Measurements from ENCODE around the gene GPR17. TPM values are rescaled to one million over a fixed set of nuclear protein-coding genes. Genes with fewer than 3 reads are reported as not detected.
A peak's percentile ranks its signal among the peaks of the same experiment; 100 is the strongest.

The GPR17 gene
- total RNA-seq, 2 donors from 2014 or later: 0.16 to 0.20 TPM

DNA sequence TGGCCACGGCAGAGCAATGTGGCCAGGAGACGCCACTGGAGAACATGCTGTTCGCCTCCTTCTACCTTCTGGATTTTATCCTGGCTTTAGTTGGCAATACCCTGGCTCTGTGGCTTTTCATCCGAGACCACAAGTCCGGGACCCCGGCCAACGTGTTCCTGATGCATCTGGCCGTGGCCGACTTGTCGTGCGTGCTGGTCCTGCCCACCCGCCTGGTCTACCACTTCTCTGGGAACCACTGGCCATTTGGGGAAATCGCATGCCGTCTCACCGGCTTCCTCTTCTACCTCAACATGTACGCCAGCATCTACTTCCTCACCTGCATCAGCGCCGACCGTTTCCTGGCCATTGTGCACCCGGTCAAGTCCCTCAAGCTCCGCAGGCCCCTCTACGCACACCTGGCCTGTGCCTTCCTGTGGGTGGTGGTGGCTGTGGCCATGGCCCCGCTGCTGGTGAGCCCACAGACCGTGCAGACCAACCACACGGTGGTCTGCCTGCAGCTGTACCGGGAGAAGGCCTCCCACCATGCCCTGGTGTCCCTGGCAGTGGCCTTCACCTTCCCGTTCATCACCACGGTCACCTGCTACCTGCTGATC, 4.9 kb downstream of the GPR17 start:
- Histone ChIP-seq H3K9me3 (no peaks in the 10 kb centered on the region), H3K27me3 (no peaks in the 10 kb centered on the region), H3K4me3 (no peak overlapping the region), H3K36me3 (no peaks in the 10 kb centered on the region), H3K27ac (no peak overlapping the region), H3K4me1 (no peaks in the 10 kb centered on the region), H3K9ac (ENCODE audit: low read depth in 2 of 2, low read length in 2 of 2) (no peak overlapping the region)
- no peak for DNase-seq
- TF ChIP-seq, protein P1, sequence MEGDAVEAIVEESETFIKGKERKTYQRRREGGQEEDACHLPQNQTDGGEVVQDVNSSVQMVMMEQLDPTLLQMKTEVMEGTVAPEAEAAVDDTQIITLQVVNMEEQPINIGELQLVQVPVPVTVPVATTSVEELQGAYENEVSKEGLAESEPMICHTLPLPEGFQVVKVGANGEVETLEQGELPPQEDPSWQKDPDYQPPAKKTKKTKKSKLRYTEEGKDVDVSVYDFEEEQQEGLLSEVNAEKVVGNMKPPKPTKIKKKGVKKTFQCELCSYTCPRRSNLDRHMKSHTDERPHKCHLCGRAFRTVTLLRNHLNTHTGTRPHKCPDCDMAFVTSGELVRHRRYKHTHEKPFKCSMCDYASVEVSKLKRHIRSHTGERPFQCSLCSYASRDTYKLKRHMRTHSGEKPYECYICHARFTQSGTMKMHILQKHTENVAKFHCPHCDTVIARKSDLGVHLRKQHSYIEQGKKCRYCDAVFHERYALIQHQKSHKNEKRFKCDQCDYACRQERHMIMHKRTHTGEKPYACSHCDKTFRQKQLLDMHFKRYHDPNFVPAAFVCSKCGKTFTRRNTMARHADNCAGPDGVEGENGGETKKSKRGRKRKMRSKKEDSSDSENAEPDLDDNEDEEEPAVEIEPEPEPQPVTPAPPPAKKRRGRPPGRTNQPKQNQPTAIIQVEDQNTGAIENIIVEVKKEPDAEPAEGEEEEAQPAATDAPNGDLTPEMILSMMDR (IDR thresholded peaks at IDR 0.05): no peak
- intact Hi-C loops (cut with DNase I): no loop called here

- Histone ChIP-seq H3K4me1 (no peaks in the 10 kb centered on the region), H3K36me3 (no peaks in the 10 kb centered on the region), H3K9me3 (no peaks in the 10 kb centered on the region), H3K27me3 (no peaks in the 10 kb centered on the region), H3K9ac (ENCODE audit: low read depth in 2 of 2, low read length in 2 of 2) (peak overlapping the region in 1 of 2 donors; percentile 24), H3K4me3 (no peak overlapping the region), H3K27ac (no peak overlapping the region)
- intact Hi-C loops (cut with DNase I): no loop called here
- TF ChIP-seq, protein P1 (IDR thresholded peaks at IDR 0.05): no peak
- no peak for DNase-seq
Observed at GRCh38 chr2:127651381-127651809, 5.4 kb downstream of the GPR17 start.

DNA sequence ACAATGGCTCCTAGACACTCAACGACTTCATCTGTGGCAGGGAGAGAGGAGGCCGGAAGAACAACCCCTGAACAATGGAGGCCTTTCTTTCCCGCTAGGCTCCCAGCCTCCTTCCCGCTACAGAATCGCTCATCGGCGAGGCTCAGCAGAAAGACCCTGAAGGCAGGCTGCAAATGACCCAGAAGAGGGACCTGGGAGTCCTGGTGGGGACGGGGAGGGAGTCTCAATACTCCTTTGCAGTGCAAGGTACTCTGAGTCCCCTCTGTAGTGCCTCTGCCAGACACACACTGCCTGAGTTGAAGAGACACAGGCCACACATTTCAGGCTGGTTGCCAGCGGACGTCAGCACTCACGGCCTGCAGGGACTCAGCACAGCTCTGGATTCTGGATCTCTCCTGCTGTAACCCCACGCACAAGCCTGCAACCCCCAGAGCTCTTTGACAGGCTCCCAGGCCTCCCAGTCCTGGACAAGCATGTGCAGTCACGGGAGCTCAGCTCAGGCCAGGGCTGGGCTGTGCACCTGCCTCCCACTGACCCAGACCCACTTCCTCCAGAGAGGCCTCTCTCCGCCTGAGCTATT, 6.1 kb downstream of the GPR17 start:
- TF ChIP-seq, protein P1 (IDR thresholded peaks at IDR 0.05): no peak
- intact Hi-C loops (cut with DNase I): no loop called here
- Histone ChIP-seq H3K9me3 (no peaks in the 10 kb centered on the region), H3K4me1 (no peaks in the 10 kb centered on the region), H3K27ac (no peak overlapping the region), H3K9ac (ENCODE audit: low read depth in 2 of 2, low read length in 2 of 2) (no peak overlapping the region), H3K4me3 (no peak overlapping the region), H3K27me3 (no peaks in the 10 kb centered on the region), H3K36me3 (no peaks in the 10 kb centered on the region)
- DNase-seq: no peak

GRCh38 chr2:127652786-127653357, 6.9 kb downstream of the GPR17 start:
- H3K36me3 ChIP-seq: no peaks in the 10 kb centered on the region
- H3K27me3 ChIP-seq: no peaks in the 10 kb centered on the region
- no peaks in the 10 kb centered on the region for H3K4me1 ChIP-seq
- H3K4me3 ChIP-seq: no peak overlapping the region
- H3K9ac ChIP-seq (ENCODE audit: low read depth in 2 of 2, low read length in 2 of 2): peak overlapping the region in 1 of 2 donors; percentile 14
- DNase-seq: no peak
- H3K27ac ChIP-seq: no peak overlapping the region
- TF ChIP-seq, protein P1 (IDR thresholded peaks at IDR 0.05): no peak
- intact Hi-C loops (cut with DNase I): no loop called here
- no peaks in the 10 kb centered on the region for H3K9me3 ChIP-seq

GRCh38 chr2:127653421-127654083, 7.6 kb downstream of the GPR17 start:
- no peaks in the 10 kb centered on the region for H3K36me3 ChIP-seq
- TF ChIP-seq, protein P1 (IDR thresholded peaks at IDR 0.05): no peak
- H3K27ac ChIP-seq: no peak overlapping the region
- H3K9me3 ChIP-seq: no peaks in the 10 kb centered on the region
- no peak for DNase-seq
- intact Hi-C loops (cut with DNase I): no loop called here
- H3K4me3 ChIP-seq: no peak overlapping the region
- H3K9ac ChIP-seq (ENCODE audit: low read depth in 2 of 2, low read length in 2 of 2): no peak overlapping the region
- no peaks in the 10 kb centered on the region for H3K4me1 ChIP-seq
- no peaks in the 10 kb centered on the region for H3K27me3 ChIP-seq

All from colonic mucosa (tissue), 4 donors.